Limb (tissue), 2 donors: ENCODE data around the gene BOD1.

Experiments
- DNase-seq, 2 donors: peaks; one replicate each; pipeline ENCODE4 v3.0.0-alpha.2; 2016; ENCODE audit errors: extremely low spot score in 2 of 2

The BOD1 gene

DNA sequence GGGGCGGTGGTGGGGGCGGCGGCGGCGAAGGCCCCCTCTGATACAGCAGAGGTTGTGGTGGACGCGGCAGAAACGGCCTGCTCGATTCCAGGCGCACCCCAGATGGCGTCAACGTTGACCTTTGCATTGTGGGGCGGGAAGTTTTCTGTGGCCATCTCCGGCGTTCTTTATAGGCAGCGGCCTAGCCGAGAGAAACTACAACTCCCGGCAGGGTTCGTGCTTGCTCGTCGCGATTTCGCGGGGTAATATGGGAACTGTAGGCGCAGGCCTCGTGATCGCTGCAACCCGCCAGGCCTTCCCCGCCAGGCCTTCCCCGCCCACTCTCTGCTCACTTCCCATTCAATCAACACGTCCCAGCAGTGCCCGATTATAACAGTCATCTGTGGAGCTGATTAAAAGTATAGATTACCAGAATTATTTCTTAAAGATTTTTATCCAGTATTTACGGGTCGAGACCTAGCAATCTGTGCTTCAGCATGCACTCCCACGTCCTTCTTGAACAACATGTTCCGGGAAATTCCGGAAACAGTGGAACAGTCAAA, at the start of gene BOD1:
TSS of gene BOD1 (minus strand) at position 74 of the 542 bp plus-strand sequence. CDS start 214 bp downstream, outside the sequence.
- peak; percentile 96 to 98 for DNase-seq

GRCh38 chr5:173665326-173665725, 48.9 kb upstream of the BOD1 start:
- no peak for DNase-seq

DNA sequence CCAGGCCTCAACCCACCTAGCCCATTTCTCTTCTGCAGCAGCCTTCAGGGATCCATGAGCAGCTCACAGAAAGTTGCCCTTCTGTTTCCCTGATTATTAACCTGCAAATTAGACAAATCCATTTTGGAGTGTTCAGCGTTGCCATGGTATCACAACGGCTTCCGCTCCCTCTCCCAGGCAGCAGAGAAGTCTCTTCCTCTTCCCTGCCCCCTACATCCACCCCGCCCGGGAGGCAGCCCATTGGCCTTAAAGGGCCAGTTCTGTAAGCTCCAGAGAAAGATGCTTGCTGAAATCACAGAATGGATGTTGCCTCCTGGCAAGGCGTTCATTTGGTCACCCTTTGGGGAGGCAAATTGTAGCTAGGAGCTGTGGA, 47.7 kb upstream of the BOD1 start:
- DNase-seq: peak in 1 of 2 donors; percentile 48

- no peak for DNase-seq
Observed at GRCh38 chr5:173663352-173664153, 47.1 kb upstream of the BOD1 start.

DNA sequence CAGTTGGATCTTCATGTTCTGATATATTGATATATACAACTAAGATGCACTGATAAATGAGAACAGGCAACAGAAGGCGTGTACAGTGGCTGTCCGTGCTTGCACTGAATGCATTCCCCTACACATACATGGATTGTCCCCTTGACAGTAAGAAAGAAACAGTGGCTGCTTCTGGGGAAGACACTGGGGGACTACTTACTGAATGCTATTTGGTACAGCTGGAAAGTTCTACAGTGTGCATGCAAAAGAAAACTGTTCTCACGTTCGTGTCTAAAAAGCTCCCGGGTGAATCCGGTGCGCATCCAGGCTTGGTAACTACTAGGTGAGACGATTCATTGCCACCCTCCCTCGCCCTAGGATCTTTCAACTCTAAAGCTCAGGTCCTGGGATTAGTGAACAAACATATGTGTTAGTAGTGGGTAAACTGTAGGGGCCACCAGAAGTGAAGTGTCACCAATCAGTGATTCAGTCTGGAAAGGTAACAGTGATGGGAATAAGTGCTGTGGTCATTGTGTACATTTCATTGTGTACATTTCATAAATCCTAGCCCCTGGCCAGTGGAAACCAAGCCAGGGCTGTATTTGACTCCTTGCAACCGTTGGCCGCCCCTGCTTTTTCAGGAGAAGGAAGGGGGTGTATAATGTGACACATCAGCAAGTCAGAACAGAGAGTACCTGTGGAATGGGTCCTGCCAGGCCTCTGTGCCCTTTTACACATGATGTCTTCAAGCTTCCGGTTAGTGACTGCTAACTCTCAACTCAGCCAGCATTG, 46.3 kb upstream of the BOD1 start:
- no peak for DNase-seq

DNA sequence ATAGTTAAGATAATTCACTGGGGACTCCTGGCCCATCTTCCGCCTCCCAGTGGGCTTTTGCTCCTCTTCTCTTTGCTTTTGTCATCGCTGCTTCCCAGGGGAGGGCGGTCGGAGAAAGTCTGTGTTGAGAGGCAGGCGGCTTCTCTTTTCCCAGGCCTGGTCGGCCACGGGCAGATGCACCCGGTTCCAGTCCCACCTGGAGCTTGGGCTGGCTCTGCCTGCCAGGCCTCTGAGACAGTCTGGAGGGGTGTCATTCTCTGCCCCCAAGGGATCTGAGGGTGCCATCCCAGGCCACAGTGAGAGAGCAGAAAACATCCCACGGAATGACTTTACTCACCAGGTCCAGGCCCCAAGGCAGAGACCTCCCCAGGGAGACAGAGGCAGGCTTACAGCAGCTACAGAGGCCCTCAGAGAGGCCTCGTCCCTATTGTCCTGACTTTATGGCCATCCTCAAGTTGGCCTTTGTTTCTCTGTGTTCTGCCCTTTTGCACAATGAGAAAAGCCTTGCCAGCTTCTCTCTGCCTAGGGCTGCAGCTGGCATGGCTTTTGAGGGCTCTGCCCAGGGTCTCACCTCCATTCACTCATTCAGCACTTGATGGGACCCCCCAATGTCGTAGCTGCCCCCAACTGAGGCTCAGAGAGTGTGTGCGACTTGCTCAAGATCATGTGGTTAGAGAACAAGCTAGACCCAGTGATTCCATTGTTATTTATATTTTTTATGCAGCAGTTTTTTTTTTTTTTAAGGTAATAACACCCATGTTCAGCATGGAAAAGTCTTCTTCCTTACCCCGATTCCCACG, 44.2 kb upstream of the BOD1 start:
- DNase-seq: no peak

- no peak for DNase-seq
Observed at GRCh38 chr5:173659423-173659822, 43.0 kb upstream of the BOD1 start.

DNA sequence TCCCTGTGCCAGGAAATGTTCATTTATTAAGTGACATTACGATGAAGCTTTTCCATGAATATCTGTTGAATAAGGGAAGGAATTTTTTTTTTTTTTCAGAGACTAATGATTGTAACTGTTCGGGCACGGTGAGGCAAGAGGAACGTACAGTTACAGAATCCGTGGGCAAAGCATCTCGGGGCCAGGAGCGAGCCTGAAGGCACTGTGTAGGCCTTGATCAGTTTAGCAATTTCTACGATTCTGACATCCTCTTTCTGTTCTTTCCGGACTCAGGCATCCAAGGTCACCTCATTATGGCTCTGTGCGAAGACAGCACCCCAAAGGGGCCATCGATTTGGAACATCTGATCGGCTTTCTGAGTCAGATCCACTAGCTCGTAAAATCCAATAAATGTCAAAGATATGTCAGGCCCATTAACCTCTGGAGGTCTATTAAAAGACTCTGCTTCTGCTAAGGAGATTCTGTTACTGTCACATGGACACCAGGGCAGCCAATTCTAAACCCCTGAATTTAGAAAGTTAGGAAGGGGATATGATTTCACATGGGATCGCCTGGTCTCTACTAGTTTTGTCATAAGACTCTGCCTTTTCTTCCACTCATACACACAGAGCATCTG, 41.4 kb upstream of the BOD1 start:
- no peak for DNase-seq

- no peak for DNase-seq
Observed at GRCh38 chr5:173655196-173655797, 38.8 kb upstream of the BOD1 start.

- DNase-seq: no peak
Observed at GRCh38 chr5:173653822-173654523, 37.5 kb upstream of the BOD1 start.

- no peak for DNase-seq
Observed at GRCh38 chr5:173648308-173648866, 31.9 kb upstream of the BOD1 start.

- DNase-seq: no peak
Observed at GRCh38 chr5:173646692-173647091, 30.2 kb upstream of the BOD1 start.

- DNase-seq: no peak
Observed at GRCh38 chr5:173645890-173646574, 29.6 kb upstream of the BOD1 start.

DNA sequence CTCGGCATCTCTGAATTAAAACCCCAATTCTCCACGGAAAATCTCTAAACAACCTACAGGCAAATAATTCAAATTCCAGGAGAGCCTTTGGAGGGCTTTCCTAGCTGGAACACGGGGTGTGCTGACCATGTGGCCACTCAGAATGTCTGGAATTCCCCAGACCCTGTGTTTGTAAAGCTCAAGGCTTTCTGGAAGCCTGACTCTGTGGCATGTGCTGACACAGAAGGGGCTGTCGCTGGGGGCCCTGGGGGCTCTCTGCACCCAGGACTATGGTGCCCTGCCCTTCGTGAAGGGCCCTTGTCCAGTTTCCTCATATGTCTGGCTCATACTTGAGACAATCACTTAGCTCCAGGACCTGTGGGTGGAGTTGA, 29.0 kb upstream of the BOD1 start:
- no peak for DNase-seq

DNA sequence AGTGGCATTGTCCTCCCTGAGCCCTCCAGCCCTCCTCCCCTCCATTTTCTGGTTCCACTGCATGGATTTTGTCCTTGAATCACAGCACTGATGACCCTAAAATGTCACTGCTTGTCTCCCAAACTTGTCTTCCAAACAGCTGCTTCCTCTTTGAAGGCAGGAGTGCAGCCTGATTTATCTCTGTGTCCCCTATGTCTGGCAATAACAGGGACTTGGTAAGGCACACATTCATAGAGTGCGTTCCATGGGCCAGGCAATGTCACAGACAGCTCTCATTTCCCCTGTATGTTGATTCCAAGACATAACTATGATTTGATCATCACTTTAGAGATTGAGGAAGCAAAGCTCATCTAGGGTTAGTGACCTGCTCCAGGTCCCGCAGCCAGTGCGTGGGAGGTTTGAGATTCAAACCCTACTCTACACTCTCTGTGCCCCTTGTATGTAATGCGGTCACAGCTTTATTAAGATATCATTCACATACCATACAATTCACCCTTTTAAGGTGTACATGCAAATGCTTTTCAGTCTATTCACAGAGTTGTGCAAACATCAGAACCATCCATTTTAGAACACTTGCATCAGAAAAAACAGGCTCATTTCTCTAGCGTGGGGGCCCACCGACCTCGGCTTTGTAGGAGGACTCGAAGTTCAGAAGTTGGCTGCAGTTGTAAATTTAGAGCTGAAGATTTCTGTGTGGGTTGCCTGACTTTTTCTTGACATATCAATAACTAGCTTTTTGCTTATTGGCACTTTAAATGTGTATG, 28.4 kb upstream of the BOD1 start:
- no peak for DNase-seq

GRCh38 chr5:173643964-173644363, 27.5 kb upstream of the BOD1 start:
- DNase-seq: peak in 1 of 2 donors; percentile 80

DNA sequence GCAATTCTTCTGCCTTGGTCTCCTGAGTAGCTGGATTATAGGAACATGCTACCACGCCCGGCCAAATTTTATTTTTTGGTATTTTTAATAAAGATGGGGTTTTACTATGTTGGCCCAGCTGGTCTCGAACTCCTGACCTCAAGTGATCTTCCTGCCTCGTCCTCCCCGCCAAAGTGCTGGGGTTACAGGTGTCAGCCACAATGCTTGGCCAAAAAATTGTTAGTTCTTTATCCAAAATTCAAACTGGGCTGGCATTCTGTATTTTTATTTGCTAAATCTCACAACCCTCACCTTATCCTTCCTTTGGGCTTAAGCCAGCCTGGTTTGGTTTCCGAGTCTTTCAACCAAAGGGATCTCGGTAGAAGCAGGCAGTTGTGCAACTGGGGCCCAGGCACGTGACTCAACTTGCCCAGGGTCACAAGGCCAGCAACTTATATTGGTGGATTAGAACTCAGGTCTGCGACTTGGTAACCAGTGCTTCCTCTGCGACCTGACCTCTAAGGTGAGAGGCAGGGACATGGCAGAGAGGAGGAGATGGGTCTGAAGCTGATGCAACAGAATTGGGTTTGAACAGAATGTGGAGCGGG, 26.5 kb upstream of the BOD1 start:
- no peak for DNase-seq

- DNase-seq: no peak
Observed at GRCh38 chr5:173642191-173642816, 25.9 kb upstream of the BOD1 start.
